Measurements from ENCODE around the gene AATF.

DNA sequence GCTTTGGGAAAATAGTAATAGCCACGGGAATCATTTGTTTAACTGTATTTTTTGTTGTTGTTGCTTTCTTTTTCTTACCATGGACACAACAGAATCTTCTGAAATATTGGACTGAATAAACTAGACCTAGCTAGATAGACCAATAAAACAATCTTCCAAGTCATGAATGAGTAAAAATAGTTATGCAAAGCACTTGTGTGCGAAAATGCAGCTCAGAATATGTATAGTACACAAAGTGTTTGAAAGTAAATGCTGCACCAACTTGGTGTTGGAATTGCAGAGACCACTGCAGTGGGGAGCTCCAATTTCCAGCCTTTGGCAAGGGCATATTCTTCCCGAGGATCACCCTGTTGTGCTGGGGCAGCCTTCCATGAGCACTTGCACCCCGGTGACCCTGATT lies 68.0 kb downstream of the AATF start:
- TF ChIP-seq, protein P1, sequence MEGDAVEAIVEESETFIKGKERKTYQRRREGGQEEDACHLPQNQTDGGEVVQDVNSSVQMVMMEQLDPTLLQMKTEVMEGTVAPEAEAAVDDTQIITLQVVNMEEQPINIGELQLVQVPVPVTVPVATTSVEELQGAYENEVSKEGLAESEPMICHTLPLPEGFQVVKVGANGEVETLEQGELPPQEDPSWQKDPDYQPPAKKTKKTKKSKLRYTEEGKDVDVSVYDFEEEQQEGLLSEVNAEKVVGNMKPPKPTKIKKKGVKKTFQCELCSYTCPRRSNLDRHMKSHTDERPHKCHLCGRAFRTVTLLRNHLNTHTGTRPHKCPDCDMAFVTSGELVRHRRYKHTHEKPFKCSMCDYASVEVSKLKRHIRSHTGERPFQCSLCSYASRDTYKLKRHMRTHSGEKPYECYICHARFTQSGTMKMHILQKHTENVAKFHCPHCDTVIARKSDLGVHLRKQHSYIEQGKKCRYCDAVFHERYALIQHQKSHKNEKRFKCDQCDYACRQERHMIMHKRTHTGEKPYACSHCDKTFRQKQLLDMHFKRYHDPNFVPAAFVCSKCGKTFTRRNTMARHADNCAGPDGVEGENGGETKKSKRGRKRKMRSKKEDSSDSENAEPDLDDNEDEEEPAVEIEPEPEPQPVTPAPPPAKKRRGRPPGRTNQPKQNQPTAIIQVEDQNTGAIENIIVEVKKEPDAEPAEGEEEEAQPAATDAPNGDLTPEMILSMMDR (IDR thresholded peaks at IDR 0.05; ENCODE audit: low read length): no peak
- TF ChIP-seq EZH2 (optimal IDR thresholded peaks at IDR 0.05; ENCODE audit: low read depth, low read length): no peak
